Choroid plexus epithelial cell (primary cell): ENCODE results near the gene DEFB114.

ENCODE experiments used
- DNase-seq: peaks from one replicate; pipeline ENCODE4 v3.0.0-alpha.2; 2010; ENCODE audit warnings: low read depth
- H3K4me3 ChIP-seq: 2 replicates; pipeline ENCODE4 v1.5.1; 2011; ENCODE audit warnings: low read depth, mild to moderate bottlenecking, control low read depth, low read length, moderate library complexity
- CTCF ChIP-seq: conservative IDR thresholded peaks from 2 replicates; pipeline ENCODE4 v1.5.1; 2011; ENCODE audit warnings: low read depth, mild to moderate bottlenecking, control low read depth, inconsistent platforms, low read length, moderate library complexity

DEFB114 gene

GRCh38 chr6:49911252-49911651, 52.7 kb downstream of the DEFB114 start:
- no peak overlapping the region for H3K4me3 ChIP-seq
- no peak for TF ChIP-seq CTCF
- no peak for DNase-seq
